HG02610 (cell line): ENCODE data around the gene DNM1L.
A peak's percentile ranks its signal among the peaks of the same experiment; 100 is the strongest.

Experiments used
- ATAC-seq: cut with Tn5 transposase; IDR thresholded peaks from one replicate; pipeline ENCODE4 v1.9.1; 2021; ENCODE audit warnings: mild to moderate bottlenecking, moderate library complexity; ENCODE audit not compliant: unreplicated experiment

The DNM1L gene

GRCh38 chr12:32679091-32679919 lies at the start of gene DNM1L:
TSS of gene DNM1L (plus strand) at chr12:32679301. CDS start at chr12:32679364, 63 bp downstream.
- ATAC-seq, result peak; percentile 98

GRCh38 chr12:32641287-32641901 lies 37.7 kb upstream of the DNM1L start:
- no peak for ATAC-seq

- ATAC-seq, result no peak
These were observed 34.7 kb upstream of the DNM1L start for GRCh38 chr12:32644431-32644830.

GRCh38 chr12:32647275-32647674 lies 31.8 kb upstream of the DNM1L start:
- ATAC-seq, result no peak

- ATAC-seq, result no peak
These were observed 28.6 kb upstream of the DNM1L start for GRCh38 chr12:32650508-32650907.

GRCh38 chr12:32651151-32651955 lies 27.7 kb upstream of the DNM1L start:
- ATAC-seq, result no peak

- no peak for ATAC-seq
These were observed 27.2 kb upstream of the DNM1L start for GRCh38 chr12:32651956-32652210.

- no peak for ATAC-seq
These were observed 19.1 kb upstream of the DNM1L start for GRCh38 chr12:32659908-32660440.

- no peak for ATAC-seq
These were observed 17.4 kb upstream of the DNM1L start for GRCh38 chr12:32661706-32662105.

- no peak for ATAC-seq
These were observed 16.4 kb upstream of the DNM1L start for GRCh38 chr12:32662665-32663064.

GRCh38 chr12:32666018-32666417 lies 13.1 kb upstream of the DNM1L start:
- ATAC-seq, result no peak

- ATAC-seq, result no peak
These were observed 9.5 kb upstream of the DNM1L start for GRCh38 chr12:32669584-32669983.

GRCh38 chr12:32671930-32672780 lies 6.9 kb upstream of the DNM1L start:
- no peak for ATAC-seq

GRCh38 chr12:32679920-32680237 lies 778 bp downstream of the DNM1L start:
- ATAC-seq, result no peak

- ATAC-seq, result no peak
These were observed 1.7 kb downstream of the DNM1L start for GRCh38 chr12:32680787-32681186.

- no peak for ATAC-seq
These were observed 2.2 kb downstream of the DNM1L start for GRCh38 chr12:32681272-32681671.

- no peak for ATAC-seq
These were observed 7.2 kb downstream of the DNM1L start for GRCh38 chr12:32686340-32686739.

- ATAC-seq, result no peak
These were observed 9.7 kb downstream of the DNM1L start for GRCh38 chr12:32688786-32689185.

- no peak for ATAC-seq
These were observed 11.8 kb downstream of the DNM1L start for GRCh38 chr12:32690927-32691326.

- ATAC-seq, result peak; percentile 50
These were observed 13.3 kb downstream of the DNM1L start for GRCh38 chr12:32692358-32692757.

- no peak for ATAC-seq
These were observed 13.9 kb downstream of the DNM1L start for GRCh38 chr12:32693036-32693435.
